ENCODE data around the gene RAPGEF1. TPM values are rescaled to one million over a fixed set of nuclear protein-coding genes. Genes with fewer than 3 reads are reported as not detected.
A peak's percentile ranks its signal among the peaks of the same experiment; 100 is the strongest.

RAPGEF1 gene
- total and polyA plus RNA-seq, 2 donors = 18.9 to 38.3 TPM

DNA sequence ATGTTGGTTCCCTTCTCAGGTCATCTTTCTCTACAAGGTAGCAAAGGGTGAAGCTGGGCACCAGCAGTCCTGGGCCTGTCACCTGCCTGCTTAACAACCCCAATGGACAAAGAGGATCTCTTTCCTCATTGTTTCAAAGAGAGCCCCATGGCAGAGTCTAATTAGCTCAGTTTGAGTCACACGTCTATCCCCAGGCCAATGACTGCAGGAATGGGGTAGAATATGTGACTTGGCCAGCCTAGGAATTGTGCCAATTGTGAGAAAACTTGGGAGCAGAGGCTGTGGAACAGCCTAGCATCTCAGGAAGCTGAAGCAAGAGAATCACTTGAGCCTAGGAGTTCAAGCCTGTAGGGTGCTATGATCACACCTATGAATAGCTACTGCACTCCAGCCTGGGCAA is 3.6 kb upstream of the RAPGEF1 start:
- WGBS = 88% methylated on average over 1 of the region's 1 CpG
- Histone ChIP-seq H3K4me3 (ENCODE audit: low read depth, low read length) (no peak overlapping the region), H3K27ac (ENCODE audit: low read depth) (no peak overlapping the region)

DNA sequence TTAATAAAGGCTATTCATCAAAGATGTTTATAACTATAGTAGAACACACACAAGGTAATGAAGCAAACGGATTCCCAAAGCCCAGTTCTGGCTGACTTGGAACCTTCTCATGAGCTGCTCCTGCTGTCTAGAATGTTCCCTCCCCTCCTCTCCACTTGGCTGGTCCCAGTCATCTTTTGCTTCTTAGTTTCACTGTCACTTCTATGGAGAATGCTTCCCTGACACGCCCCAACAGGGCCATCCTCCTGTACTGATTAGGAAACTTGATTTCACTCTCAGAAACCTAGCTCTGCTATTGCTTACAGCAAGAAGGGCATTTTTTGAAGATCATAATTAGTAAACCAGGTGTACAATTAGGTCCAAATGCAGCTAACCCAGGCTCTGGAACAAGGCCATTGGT is 3.2 kb upstream of the RAPGEF1 start:
- Histone ChIP-seq H3K36me3 (ENCODE audit: insufficient read depth) (no peaks in the 10 kb centered on the region), H3K4me3 (ENCODE audit: low read depth, low read length) (no peak overlapping the region), H3K4me1 (ENCODE audit: insufficient read depth) (no peaks in the 10 kb centered on the region), H3K27ac (ENCODE audit: low read depth) (no peak overlapping the region)
- 86% methylated on average over 2 of the region's 2 CpGs for WGBS
- no peak for DNase-seq (ENCODE audit: extremely low spot score)

More for the DNA sequence above, 3.6 kb upstream of the RAPGEF1 start:
- Histone ChIP-seq H3K4me1 (ENCODE audit: insufficient read depth) (no peaks in the 10 kb centered on the region), H3K36me3 (ENCODE audit: insufficient read depth) (no peaks in the 10 kb centered on the region)
- no peak for DNase-seq (ENCODE audit: extremely low spot score)

DNA sequence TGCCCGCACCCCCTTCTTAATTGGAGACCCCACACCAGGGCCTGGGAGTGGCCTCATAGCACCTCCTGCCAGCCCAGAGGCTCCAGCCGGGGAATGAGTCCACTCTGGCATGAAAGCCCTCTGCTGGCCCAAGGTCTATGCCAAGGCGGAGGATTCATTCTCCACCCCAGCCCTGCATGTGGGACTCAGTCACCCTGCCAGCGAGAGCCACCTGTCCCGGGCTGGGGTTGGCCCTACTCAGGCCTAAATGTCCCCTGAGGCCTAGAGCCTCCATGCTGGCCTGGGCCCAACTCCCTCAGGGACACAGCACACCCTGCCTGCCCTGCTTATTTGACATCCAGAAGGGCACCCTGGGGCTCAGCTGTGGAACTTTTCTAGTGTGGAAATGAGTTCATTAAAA is 1.0 kb upstream of the RAPGEF1 start:
- Histone ChIP-seq H3K36me3 (ENCODE audit: insufficient read depth) (no peaks in the 10 kb centered on the region), H3K4me3 (ENCODE audit: low read depth, low read length) (no peak overlapping the region), H3K4me1 (ENCODE audit: insufficient read depth) (no peaks in the 10 kb centered on the region), H3K27ac (ENCODE audit: low read depth) (no peak overlapping the region)
- 92% methylated on average over 5 of the region's 5 CpGs for WGBS
- DNase-seq (ENCODE audit: extremely low spot score) = no peak

DNA sequence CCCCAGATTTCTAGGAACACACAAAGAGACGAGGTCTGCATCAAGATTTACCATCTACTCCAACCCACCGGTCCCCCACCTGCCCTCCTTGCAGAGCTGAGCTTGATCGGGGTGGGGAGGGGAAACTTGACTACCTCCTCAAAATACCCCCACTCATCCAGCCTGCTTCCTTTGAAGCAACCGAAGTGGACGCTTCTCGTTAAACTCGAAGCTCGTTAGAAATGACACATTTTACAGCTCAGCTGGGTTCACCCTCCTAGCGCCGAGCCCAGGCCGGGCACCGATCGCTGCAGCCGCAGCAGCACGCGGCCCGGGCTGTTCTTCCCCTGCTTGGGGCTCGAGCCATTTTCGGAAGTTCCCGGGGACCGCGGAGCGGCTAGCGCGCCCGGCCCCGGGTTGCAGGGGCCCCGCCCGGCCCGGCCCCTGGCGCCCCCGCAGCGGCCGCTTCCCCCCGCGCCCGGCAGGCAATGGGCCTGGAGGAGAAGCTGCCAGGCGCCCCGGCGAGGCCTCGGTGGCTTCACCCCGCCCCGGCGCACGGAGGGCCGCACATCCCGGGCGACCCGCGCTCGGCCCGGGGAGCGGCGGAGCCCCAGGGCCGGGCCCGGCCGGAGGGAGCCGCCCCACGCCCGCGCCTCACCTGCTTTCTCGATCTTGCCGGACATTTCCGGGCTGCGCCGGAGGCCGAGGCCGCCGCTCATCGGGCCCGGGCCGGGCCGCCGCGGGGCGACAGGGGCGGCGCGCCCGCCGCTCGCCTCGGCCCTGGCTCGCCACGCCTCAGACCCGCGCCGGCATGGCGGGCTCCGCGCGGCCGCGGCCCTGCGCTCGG is 530 bp downstream of the RAPGEF1 start:
- DNase-seq (ENCODE audit: extremely low spot score) = no peak
- peak overlapping the region; percentile 62 for H3K27ac ChIP-seq (ENCODE audit: low read depth)
- H3K4me3 ChIP-seq (ENCODE audit: low read depth, low read length) = peak overlapping the region; percentile 77
- WGBS = under 1% methylated on average over 96 of the region's 96 CpGs
- no peaks in the 10 kb centered on the region for H3K4me1 ChIP-seq (ENCODE audit: insufficient read depth)
- no peaks in the 10 kb centered on the region for H3K36me3 ChIP-seq (ENCODE audit: insufficient read depth)

DNA sequence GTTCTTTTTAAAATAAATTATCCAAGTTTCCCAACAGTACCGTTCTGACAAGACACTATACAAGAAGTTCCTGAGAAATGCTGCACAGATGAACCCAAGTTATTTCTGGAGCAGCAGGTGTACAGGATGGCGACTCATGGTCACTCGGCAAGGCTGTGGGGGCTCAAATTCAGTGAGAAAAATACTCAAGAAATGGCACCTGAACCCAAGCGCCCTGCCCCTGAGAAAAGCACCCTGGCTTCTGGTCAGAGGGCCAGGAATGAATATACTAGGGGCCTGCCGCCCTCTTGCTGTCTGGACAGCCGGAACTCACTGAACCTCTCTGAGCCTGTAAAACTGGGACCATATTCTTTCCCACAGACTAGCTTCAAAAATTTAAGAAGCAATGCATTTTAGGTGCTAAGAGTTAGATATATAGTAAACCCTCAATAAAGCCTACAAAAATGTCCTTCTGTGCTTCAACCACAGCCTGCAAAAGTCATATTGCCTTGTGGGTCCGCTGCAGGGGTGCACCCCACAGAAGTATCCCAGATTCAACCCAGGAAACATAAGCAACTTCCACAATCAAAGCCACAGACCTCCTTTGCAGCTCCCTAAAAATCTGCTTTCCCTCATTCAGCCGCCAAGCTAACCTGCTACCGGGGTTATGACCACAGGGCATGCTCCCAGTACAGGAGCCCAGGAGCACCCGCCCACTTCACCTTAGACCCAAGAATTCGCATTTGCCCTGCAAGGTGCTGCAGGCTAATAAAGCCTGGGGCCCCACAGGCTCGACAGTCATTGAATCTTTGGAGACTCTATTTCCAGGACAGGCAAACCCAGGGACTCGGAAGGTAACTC is 1.4 kb downstream of the RAPGEF1 start:
- no peak overlapping the region for H3K27ac ChIP-seq (ENCODE audit: low read depth)
- no peaks in the 10 kb centered on the region for H3K36me3 ChIP-seq (ENCODE audit: insufficient read depth)

DNA sequence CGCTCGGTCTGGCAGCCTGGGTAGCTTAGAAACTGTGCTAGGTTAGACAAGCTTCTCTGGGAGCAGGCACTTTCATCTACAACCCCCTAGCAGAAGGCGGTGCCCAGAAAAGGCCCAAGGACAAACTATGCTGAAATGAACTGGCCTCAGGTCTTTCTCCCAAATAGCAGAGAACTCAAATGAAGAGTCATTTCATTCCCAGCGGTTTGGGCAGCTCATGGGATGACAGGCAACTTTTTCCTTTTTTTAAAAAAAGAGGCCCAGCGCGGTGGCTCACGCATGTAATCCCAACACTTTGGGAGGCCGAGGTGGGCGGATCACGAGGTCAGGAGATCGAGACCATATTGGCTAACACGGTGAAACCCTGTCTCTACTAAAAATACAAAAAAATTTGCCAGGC is 2.5 kb downstream of the RAPGEF1 start:
- H3K27ac ChIP-seq (ENCODE audit: low read depth) = no peak overlapping the region

More for the DNA sequence above, 1.4 kb downstream of the RAPGEF1 start:
- 58% methylated on average over 13 of the region's 13 CpGs for WGBS
- DNase-seq (ENCODE audit: extremely low spot score) = no peak
- Histone ChIP-seq H3K4me1 (ENCODE audit: insufficient read depth) (peaks cover 2% of the 10 kb centered on the region), H3K4me3 (ENCODE audit: low read depth, low read length) (peak overlapping the region; percentile 77)

DNA sequence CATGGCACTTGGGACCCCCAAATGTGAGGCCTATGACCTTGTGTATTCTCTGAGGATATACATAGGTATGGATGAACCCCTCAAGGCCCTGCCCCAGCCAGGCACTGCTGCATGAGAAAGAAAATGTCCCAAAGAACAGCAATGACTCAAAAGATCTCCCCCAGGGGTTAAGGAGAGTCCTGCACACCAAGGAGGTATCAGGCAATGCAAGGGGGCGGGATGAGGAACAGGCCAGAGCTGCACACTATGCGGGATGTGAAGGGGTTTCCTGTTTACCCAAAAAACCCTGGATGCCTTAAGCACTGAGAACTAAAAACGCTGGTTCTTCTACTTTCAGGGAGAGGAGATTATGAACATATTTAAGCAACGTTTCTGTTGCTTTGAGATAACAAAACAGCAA is 3.4 kb downstream of the RAPGEF1 start:
- H3K4me3 ChIP-seq (ENCODE audit: low read depth, low read length) = no peak overlapping the region
- no peaks in the 10 kb centered on the region for H3K36me3 ChIP-seq (ENCODE audit: insufficient read depth)
- peaks cover 3% of the 10 kb centered on the region for H3K4me1 ChIP-seq (ENCODE audit: insufficient read depth)
- no peak overlapping the region for H3K27ac ChIP-seq (ENCODE audit: low read depth)
- DNase-seq (ENCODE audit: extremely low spot score) = no peak
- WGBS = 70% methylated on average over 4 of the region's 4 CpGs

More for the DNA sequence above, 2.5 kb downstream of the RAPGEF1 start:
- Histone ChIP-seq H3K36me3 (ENCODE audit: insufficient read depth) (no peaks in the 10 kb centered on the region), H3K4me3 (ENCODE audit: low read depth, low read length) (no peak overlapping the region), H3K4me1 (ENCODE audit: insufficient read depth) (peaks cover 3% of the 10 kb centered on the region)
- no peak for DNase-seq (ENCODE audit: extremely low spot score)
- WGBS = 96% methylated on average over 12 of the region's 12 CpGs

DNA sequence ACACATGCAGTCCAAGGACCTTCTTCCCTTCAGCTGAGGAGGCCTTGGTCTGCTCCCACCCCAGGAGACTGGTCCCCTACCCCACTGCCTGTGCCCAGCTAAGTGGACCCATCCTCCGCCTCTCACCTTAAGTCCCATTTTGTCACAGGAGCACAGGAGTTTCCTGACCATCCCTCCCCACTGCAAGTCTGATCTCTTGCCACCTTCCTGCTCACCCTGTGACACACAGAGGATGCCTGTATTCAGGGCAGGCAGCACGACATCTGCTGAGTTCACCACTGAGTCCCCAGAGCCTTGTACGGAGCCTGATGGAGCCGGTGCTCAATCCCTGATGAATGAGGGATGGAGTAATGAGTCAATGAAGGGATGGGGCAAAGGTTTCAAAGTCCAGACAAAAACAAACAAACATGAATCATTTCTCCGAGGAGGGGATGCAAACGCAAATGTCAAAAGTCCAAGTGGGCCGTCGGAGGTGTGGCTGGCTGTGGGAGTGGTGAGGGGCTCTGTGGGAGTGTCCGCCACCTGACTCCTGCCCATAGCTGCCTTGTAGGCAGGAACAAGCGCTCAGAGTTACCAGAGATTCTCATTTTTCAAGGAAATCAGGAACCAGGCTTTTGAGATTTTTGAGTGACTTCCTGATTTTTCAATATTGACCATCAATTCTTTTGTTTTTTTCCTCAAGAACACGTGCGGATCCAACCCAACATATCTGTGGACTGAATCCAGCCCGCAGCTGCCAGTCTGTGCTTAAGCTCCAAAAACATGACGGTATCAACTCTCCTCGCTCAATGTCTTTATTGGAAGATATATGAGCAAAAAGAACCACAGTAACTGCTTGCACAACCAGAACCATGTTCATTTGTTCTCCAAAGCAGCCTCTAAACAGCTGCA is 4.4 kb downstream of the RAPGEF1 start:
- Histone ChIP-seq H3K27ac (ENCODE audit: low read depth) (no peak overlapping the region), H3K4me3 (ENCODE audit: low read depth, low read length) (no peak overlapping the region), H3K36me3 (ENCODE audit: insufficient read depth) (no peaks in the 10 kb centered on the region), H3K4me1 (ENCODE audit: insufficient read depth) (peaks cover 3% of the 10 kb centered on the region)
- DNase-seq (ENCODE audit: extremely low spot score) = no peak
- WGBS = 84% methylated on average over 15 of the region's 15 CpGs

DNA sequence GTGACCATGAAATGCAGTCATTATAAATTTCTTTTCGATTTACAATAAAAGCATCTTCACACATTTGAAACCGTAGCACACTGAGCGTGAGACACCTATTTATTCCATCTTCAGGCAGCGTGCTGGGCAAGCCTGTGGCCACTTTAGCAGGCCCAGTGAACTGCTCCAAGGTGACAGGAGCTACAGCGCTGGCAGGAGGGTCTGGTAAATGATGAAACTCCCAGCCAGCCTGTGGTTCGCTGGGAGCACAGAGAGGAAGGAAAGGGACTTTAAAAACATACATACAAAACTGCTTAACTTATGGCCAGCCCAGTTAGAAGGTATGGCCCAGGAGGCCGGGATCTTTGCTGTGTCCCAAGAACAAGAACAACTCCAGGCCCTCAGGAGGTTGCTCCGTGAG is 5.1 kb downstream of the RAPGEF1 start:
- Histone ChIP-seq H3K4me3 (ENCODE audit: low read depth, low read length) (no peak overlapping the region), H3K4me1 (ENCODE audit: insufficient read depth) (peaks cover 3% of the 10 kb centered on the region), H3K27ac (ENCODE audit: low read depth) (no peak overlapping the region), H3K36me3 (ENCODE audit: insufficient read depth) (no peaks in the 10 kb centered on the region)
- 81% methylated on average over 8 of the region's 8 CpGs for WGBS
- no peak for DNase-seq (ENCODE audit: extremely low spot score)

DNA sequence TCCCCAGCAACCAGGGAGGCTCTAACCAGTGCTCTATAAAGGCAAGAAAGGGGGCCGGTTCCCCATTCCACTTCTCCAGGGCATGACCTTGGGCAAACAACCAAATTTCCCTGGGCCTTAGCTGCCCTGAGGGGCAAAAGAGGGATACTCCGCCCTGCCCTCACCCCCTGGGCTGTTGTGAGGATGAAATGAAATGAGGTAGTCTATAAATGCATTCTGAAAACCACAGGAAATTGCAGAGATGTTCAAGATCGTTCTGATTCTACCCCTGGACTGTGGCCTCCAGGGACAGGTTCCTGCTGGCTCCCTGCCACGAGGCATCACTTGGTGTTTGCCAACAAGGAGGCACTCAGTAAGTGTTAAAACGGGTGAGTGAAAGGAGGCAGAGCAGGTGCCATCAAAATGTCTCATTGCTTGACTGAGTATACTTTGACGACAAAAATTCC is 5.7 kb downstream of the RAPGEF1 start:
- H3K36me3 ChIP-seq (ENCODE audit: insufficient read depth) = no peaks in the 10 kb centered on the region
- no peak for DNase-seq (ENCODE audit: extremely low spot score)
- H3K4me3 ChIP-seq (ENCODE audit: low read depth, low read length) = no peak overlapping the region
- no peak overlapping the region for H3K27ac ChIP-seq (ENCODE audit: low read depth)
- peaks cover 3% of the 10 kb centered on the region for H3K4me1 ChIP-seq (ENCODE audit: insufficient read depth)
- 49% methylated on average over 6 of the region's 6 CpGs for WGBS

DNA sequence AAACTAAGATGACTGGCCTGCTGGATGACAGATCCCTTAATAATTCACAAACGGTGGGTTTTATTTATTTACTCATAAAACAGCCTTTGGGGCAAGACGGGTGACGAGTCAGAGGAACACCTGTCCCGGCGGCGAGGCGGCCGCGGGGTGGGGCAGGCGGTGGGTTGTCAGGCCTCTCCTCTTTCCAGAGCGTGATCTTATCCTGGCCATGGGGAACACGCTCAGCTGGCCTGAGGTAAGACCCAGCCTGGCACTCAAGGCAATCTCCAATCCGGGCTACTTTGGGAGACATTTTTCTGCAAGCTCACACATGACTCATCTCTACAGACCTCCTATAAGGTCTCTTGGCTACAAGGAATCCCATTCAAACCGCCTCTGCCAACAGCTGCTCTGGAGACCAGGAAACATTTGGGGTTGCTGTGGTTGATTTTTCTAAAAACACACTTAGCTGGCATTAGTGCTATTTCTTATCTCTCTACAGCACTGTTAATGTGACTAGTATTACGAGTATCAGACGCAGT is 6.3 kb downstream of the RAPGEF1 start:
- Histone ChIP-seq H3K36me3 (ENCODE audit: insufficient read depth) (no peaks in the 10 kb centered on the region), H3K27ac (ENCODE audit: low read depth) (no peak overlapping the region), H3K4me1 (ENCODE audit: insufficient read depth) (peaks cover 3% of the 10 kb centered on the region), H3K4me3 (ENCODE audit: low read depth, low read length) (no peak overlapping the region)
- DNase-seq (ENCODE audit: extremely low spot score) = no peak
- 45% methylated on average over 16 of the region's 16 CpGs for WGBS

DNA sequence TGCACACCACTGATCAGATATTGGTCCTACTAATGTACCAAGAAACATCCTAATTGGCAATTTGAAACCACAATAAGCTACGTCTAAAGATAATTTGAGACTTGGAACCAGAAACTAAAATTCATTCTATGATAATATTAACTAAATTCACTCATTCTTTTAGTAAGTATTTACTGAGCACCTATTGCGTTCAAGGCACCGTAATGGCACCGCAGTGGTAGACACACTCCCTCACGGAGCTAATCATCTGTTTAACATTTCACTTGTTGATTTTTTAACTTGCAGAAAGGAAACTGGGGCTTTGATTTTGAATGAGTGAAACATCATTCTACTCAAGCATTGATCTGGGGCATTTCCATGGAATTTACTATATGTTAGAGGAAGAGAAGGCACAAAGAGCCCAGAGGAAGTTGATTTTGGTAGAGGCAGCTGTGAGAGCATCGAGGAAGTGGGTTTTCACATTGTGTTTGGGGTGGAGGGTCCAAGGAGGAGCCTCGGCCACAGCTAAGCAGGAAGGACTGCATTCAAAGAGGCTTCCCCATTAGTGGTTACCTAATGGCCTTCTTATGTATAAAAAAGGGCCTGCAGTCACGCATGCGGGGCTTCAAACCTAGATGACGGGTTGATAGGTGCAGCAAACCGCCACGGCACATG is 7.1 kb downstream of the RAPGEF1 start:
- 76% methylated on average over 12 of the region's 12 CpGs for WGBS
- H3K27ac ChIP-seq (ENCODE audit: low read depth) = no peak overlapping the region
- no peak for DNase-seq (ENCODE audit: extremely low spot score)
- H3K4me3 ChIP-seq (ENCODE audit: low read depth, low read length) = no peak overlapping the region
- H3K36me3 ChIP-seq (ENCODE audit: insufficient read depth) = no peaks in the 10 kb centered on the region
- peaks cover 3% of the 10 kb centered on the region for H3K4me1 ChIP-seq (ENCODE audit: insufficient read depth)

Measured in urinary bladder (tissue), 4 donors.